ENCODE data around the gene GATAD2B.

GATAD2B gene

DNA sequence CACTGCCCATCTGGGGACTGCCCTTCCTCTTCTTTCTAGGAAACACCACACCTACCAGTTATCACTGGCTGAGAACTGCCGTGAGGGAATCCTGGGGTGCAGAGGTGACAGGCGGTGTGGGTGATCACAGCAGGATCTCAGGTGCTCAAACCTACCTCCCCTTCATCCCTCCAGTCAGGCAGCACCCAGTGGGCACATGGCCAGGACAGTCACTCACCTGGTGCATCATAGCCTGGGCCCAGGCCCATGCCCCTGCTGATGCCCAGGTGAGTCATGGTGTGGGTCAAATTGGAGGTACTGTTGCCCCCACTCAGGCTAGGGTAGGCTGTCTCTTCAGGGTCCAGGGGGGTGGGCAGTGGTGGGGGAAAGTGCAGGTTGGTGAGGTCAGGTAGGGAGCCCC is 29.0 kb upstream of the GATAD2B start:
- no peak for DNase-seq (ENCODE audit: low read depth in 2 of 2)

GRCh38 chr1:153951183-153951582 is 28.4 kb upstream of the GATAD2B start:
- no peak for DNase-seq (ENCODE audit: low read depth in 2 of 2)

GRCh38 chr1:153946622-153947241 is 24.0 kb upstream of the GATAD2B start, which contains the start of gene DENND4B:
Gene DENND4B, minus strand, starts transcription at chr1:153946718. Its CDS starts 2,344 bp downstream, at chr1:153944374.
- DNase-seq (ENCODE audit: low read depth in 2 of 2): no peak

DNA sequence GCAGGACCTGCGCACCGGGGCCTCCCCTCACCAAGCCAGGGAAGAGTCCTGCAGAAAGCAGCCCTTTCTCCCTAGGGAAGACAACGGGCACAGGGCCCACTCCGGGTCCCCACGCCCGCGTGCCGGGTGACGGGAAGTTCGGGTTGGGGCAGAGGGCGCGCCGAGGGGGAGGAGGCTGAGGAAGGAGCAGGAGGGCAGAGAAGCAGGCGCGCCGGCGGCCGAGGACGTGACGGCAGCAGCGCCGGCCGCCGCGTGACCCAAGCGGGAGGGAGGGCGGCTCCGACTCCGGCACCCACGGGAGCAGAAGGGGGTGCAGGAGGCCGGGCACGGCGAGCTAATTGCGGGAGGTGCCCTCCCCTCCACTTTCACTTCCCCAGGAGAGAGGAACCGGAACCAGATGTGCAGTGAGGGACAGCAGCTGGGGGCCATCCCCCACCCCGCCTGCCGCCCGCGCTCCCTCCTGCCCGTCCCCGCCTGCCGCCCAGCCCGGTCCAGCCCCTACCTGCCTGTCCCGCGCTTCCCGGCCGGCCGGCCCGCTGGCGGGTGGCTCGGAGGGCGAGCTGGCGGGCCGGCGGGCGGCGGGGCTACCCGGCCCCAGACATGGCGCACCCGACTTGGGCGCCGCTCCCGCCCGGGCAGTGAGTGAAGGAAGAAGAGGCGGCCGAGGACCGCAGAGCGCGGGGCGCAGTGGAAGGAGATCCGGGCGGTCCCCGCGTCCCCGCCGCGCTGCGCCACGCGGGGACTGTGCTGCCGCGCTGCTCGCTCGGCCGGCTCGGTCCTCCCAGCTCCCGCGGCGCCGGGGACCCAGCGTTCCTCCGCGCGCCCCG is 23.2 kb upstream of the GATAD2B start:
- DNase-seq (ENCODE audit: low read depth in 2 of 2): no peak

GRCh38 chr1:153945131-153945794 is 22.5 kb upstream of the GATAD2B start:
- no peak for DNase-seq (ENCODE audit: low read depth in 2 of 2)

DNA sequence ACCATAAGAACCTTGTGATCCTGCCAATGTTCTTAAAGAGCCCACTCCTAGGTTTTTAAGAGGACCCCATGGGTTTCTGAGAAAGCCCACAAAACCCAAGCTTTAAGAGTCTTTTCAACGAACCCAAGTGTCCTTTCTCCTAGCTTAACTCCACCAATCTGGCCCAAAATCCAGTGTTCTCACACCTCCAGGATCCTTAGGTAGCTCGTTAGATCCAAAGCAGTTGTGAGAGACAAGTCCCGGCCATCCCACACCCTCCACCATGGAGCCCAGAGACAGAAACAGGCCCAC is 22.0 kb upstream of the GATAD2B start:
- DNase-seq (ENCODE audit: low read depth in 2 of 2): no peak

DNA sequence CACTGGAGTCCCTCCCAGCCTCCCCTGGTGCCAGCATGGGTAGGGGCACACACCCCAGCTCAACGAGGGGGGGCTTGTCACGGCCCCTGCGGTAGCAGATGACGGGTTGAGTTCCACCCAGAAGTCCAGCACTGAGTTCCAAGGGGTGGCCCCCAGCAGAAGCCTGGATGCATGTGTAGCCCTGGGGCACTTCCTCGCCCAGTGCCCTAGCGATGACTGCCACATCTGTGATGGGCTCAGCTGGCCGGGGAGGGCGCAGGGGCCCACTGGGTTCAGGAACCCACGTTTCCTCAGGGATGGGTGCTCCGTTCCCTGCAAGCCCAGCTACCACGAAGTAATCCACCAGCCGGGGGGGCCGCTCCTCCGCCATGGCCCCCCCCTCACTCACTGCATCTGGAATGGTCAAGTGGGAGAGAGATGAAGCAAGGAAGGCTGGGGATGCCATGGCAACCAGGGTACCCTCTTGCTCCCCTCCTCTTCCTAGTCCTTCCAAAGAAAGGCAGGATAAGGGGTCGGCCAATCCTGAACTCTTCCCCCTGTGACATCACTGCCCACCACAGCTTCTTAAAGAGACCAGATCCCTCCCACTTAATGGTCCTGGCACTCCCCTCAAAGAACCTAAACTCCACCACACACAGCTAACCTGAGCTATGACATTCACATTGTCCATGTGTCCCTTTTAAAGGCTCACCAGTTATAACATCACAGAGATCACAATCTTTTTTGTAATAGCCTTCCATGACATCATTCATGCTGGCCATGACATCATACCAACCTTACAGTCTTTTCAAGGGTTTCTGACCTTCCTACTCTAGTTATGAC is 21.4 kb upstream of the GATAD2B start:
- DNase-seq (ENCODE audit: low read depth in 2 of 2): no peak

- DNase-seq (ENCODE audit: low read depth in 2 of 2): no peak
Observed at GRCh38 chr1:153942766-153943549, 20.2 kb upstream of the GATAD2B start.

- DNase-seq (ENCODE audit: low read depth in 2 of 2): no peak
Observed at GRCh38 chr1:153941826-153942725, 19.3 kb upstream of the GATAD2B start.

- no peak for DNase-seq (ENCODE audit: low read depth in 2 of 2)
Observed at GRCh38 chr1:153940756-153941155, 18.0 kb upstream of the GATAD2B start.

DNA sequence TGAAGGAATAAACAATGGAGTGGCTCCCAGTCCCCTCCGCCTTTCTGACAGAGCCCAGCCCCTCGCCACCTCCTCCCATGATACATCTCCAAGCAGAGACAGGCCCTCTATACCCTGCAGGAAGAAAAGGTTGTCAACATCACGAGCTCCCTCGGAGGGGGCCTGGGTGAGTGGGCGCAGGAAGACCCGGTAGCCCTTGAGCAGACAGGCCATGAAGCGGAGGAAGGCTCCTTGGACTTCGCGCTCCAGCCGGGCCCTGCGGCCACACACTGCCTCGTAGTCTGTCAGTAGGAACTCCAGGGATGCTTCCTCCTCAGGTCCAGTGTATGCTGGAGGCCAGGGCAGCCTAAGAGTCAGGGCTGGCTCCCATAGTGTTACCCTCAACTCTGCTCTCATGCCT is 16.7 kb upstream of the GATAD2B start:
- DNase-seq (ENCODE audit: low read depth in 2 of 2): no peak

GRCh38 chr1:153938996-153939395 is 16.2 kb upstream of the GATAD2B start:
- DNase-seq (ENCODE audit: low read depth in 2 of 2): no peak

- no peak for DNase-seq (ENCODE audit: low read depth in 2 of 2)
Observed at GRCh38 chr1:153937331-153937730, 14.6 kb upstream of the GATAD2B start.

DNA sequence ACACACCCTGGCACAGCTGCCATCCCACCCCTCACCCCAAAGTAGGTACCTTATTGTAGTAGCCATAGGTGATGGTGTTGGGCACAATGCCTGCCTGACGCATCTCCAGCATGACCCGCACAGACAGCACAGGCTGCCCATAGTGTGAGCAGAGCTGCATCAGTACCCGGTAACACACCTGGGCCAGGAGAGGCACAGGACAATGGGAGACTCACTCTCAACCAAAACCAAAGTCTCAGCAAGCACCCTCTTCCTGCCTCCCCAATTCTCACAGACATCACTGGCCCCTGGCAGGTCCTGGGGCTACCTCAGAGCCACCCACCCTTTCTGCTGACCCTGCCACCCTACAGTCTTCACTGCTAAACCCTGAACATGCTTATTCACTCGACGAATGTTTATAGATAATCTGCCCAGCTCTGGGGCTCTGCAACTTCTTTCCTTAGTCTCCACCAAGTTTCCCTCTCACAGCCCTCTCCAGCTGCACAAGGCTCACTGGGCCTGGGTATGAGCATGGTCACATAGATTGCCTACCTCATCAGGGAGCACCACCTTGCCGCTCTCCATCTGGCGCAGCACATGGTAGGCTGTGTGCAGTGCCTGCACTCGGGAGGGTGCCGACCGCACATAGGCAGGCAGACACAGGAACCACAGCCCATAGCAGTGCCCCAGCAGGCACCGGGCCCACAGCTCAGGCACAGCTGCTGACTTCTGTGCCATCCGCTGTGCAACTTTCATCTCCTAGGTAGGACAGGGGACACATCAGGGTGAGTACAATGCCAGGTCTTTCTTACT is 13.4 kb upstream of the GATAD2B start:
- DNase-seq (ENCODE audit: low read depth in 2 of 2): no peak

- no peak for DNase-seq (ENCODE audit: low read depth in 2 of 2)
Observed at GRCh38 chr1:153934746-153935145, 12.0 kb upstream of the GATAD2B start.

DNA sequence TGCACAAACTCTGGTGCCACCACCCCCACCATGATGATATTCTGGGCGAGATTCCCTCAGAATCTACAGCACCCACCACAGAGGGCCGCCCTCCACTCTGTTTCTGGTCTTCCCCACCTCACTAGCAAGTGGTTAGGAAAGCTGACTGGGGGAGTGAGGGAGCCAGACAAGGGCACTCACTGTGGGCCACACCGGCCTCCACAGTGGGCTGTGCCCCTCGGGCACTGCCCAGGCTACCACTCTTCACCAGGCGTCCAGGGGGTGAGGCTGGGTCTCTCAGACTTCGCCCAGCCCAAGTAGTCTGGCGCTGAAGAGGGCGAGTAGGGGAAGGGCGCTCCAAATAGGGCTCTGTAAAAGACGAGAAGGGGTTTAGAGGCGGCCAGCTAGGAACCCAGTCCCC is 11.2 kb upstream of the GATAD2B start:
- DNase-seq (ENCODE audit: low read depth in 2 of 2): no peak

DNA sequence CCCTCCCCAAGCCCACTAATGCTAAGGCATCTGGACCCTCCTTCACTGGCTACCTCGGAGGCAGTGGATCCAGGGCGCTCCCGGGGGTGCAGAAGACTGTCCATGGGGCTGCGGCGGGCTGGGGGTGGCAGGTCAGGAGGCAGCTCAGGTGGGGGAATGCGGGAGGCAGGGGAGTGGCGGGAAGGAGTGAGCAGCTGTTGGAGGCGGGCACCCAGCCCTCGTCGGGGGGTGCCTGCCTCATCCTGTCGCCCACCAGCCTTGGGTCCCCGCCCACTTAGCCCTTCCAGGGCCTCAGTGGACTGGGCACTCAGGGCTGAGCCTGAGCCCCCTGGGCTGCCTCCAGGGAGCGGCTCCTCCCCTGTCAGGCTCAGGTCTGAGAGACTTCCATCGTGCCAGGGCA is 10.7 kb upstream of the GATAD2B start:
- no peak for DNase-seq (ENCODE audit: low read depth in 2 of 2)

- DNase-seq (ENCODE audit: low read depth in 2 of 2): no peak
Observed at GRCh38 chr1:153932156-153933131, 9.7 kb upstream of the GATAD2B start.

Data from fibroblast of skin of left biceps (primary cell).